GM12878 (cell line): ENCODE results near the gene OSGIN1.

Experiments used
- GABPA ChIP-seq: IDR thresholded peaks from 2 replicates; pipeline ENCODE4 v1.6.1; 2014; ENCODE audit warnings: antibody characterized with exemption, low read depth, mild to moderate bottlenecking, inconsistent platforms
- HCFC1 ChIP-seq: fragments of 150-350 bp; IDR thresholded peaks from 2 replicates; pipeline ENCODE4 v1.6.1; 2014; ENCODE audit warnings: low read length
- MTA2 ChIP-seq: fragments of 450-650 bp; IDR thresholded peaks from 2 replicates; pipeline ENCODE4 v1.6.1; 2016; ENCODE audit warnings: low read depth, mild to moderate bottlenecking, moderate library complexity
- USF1 ChIP-seq: IDR thresholded peaks from 2 replicates; pipeline ENCODE4 v1.6.1; 2011; ENCODE audit warnings: borderline replicate concordance, low read depth, mild to moderate bottlenecking, moderate library complexity, mixed read lengths, low read length; ENCODE audit not compliant: insufficient read depth; ENCODE audit errors: extremely low read length

DNA sequence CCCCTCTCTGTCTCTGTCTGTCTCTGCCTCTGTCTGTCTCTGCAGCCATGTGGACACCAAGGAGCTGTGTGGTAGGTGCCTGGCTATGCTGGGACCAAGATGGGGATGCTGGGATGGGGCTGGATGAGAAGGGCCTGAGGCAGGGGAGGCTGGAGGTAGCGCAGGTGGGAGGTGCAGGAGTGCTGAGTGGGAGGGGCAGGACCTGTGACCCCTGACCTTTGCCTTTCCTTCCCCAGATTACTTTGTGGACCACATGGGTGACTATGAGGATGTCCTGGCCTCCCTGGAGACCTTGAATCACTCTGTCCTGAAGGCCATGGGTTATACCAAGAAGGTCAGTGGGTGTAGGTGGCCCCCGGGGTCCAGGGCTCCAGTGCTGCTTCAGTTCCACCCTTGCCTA is 27.8 kb downstream of the OSGIN1 start:
- TF ChIP-seq MTA2 (no peak), USF1 (no peak), HCFC1 (no peak), GABPA (no peak)
